GM20000 (cell line): ENCODE data around the gene KDM6A.

ENCODE experiments used
- DNase-seq: peaks from one replicate; pipeline ENCODE4 v3.0.0; 2012; ENCODE audit warnings: low spot score
- TF ChIP-seq, protein P1 (sequence below): IDR thresholded peaks from 2 replicates; pipeline ENCODE4 v1.5.1; 2012; ENCODE audit warnings: mild to moderate bottlenecking, control low read depth; ENCODE audit errors: extremely low read depth, missing control alignments

Gene KDM6A

DNA sequence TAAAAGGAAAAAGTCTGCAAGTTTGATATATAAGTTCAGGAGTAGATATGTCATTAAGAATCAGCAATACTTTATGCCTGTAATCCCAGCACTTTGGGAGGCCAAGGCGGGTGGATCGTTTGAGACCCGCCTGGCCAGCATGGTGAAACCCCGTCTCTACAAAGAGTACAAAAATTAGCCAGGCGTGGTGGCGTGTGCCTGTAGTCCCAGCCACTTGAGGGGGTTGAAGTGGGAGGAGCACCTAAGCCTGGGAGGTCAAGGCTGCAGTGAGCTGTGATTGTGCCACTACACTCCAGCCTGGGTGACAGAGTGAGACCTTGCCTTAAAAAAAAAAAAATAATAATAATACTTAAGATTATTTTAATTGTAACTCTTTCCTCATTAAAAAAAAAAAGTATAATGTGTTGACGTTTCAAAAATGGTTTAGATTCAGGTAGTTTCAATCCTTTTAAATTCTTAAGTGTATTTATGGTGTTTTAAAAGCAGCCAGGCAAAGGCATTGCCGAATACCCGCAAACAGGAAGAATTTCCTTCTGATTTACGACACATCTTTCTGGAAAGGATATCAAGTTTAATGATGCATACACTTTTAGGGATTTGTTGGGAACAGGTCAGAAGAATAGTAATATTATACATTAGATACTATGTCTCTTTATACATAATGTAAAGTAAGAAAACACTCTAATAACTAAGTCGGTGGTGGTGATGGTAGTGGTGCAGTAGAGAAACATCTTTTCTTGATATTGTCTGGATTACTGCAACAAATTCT lies 80.9 kb downstream of the KDM6A start:
- TF ChIP-seq, protein P1, sequence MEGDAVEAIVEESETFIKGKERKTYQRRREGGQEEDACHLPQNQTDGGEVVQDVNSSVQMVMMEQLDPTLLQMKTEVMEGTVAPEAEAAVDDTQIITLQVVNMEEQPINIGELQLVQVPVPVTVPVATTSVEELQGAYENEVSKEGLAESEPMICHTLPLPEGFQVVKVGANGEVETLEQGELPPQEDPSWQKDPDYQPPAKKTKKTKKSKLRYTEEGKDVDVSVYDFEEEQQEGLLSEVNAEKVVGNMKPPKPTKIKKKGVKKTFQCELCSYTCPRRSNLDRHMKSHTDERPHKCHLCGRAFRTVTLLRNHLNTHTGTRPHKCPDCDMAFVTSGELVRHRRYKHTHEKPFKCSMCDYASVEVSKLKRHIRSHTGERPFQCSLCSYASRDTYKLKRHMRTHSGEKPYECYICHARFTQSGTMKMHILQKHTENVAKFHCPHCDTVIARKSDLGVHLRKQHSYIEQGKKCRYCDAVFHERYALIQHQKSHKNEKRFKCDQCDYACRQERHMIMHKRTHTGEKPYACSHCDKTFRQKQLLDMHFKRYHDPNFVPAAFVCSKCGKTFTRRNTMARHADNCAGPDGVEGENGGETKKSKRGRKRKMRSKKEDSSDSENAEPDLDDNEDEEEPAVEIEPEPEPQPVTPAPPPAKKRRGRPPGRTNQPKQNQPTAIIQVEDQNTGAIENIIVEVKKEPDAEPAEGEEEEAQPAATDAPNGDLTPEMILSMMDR, result no peak
- no peak for DNase-seq

DNA sequence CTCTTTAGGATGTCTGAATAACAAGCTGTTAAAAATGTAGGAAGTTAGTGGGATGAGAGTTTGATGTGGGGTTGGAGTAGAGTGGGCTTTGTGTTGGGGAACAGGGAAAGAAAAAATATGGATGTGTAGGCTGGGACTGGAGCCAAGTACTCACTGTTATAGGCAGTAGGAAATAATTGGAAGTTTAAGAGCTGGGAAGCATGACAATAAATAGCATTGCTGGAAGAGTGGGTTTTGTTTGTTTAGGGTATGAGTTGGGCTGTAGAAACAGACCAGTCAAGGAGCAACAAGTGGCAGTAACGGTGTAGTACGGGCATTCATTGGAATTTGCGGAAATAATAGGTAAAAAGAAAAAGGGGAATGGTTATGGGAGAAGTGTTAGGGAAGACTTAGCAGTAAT lies 81.6 kb downstream of the KDM6A start:
- TF ChIP-seq, protein P1, result no peak
- DNase-seq, result no peak

DNA sequence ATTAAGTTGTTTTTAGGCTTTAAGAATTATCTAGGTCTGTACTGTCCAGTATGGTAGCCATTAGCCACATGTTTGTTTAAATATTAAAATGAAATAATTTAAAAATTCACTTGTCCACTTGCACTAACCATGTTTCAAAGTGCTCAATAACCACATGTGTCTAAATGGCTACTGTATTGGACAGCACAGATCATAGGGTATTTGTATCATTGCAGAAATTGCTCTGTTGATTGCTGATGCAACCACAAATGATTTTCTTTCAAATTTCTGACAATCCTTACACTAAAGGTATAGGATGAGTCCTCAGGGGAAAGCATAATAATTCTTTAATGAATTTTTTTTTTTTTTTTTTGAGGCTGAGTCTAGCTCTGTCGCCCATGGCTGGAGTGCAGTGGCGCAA lies 84.9 kb downstream of the KDM6A start:
- TF ChIP-seq, protein P1, result no peak
- DNase-seq, result no peak

DNA sequence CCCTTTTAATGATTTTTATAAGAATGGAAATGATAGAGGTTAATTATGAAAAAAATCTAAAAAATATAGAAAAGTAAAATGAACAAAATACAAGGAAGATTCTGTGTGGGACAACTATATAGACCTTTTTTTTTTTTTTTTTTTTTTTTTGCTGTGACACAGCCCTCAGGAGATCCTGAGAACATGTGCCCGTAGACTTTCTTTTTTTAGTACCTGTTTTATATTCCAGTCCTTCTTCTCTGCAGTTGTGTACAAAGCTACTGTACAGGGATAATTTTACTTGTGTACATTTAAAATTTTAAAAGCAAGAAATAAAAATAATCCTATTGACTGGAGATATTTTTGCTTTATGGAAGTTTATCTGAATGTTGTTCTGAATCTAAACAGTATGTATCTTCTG lies 85.5 kb downstream of the KDM6A start:
- no peak for DNase-seq
- TF ChIP-seq, protein P1, result no peak

DNA sequence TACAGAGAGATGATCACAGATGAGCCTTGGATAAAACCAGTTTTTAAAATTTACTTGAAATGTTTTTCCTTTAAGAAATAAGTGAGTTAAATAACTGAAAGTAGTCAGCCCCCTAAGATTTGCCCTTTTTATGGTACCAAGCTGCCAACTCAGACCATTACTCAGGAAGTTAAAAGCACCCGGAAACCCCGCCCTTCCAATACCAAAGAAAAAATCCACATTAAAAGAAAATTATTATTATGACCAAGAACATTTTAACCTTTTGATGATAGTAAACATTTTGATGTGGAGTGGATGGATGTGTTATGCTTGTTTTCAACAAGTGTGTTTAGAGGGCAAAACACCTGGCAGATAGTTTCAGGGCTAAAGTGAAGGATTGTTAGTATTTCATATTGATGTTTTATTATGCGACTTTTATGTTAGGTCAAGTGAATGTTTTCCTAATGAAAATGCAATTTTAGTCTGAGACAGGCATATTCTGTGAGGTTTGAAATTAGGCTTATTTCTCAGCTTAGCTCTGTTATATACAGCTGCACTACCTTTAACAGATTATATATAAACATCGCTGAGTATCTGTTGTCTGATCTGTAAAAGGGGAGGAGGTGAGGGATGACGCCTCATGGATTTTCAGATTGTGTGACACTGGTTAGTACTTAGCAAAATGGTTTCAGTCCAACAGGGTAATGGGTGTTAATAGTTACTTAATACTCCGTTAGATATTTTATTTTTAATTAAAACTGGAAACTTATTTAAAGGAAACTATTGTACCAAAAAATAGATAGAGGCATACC lies 89.0 kb downstream of the KDM6A start:
- no peak for DNase-seq
- TF ChIP-seq, protein P1, result no peak

DNA sequence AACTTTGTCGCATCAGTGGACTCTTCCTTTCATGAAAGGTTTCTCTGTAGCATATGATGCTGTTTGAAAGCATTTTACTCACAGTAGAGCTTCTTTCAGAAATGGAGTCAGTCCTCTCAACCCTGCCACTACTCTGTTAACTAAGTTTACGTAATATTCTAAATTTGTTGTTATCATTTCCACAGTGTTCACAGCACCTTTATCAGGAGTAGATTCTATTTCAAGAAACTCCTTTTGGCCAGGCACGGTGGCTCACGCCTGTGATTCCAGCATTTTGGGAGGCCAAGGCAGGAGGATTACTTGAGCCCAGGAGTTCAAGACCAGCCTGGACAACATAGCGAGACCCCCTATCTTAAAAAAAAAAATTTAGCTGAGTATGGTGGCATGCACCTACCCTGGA lies 90.0 kb downstream of the KDM6A start:
- DNase-seq, result no peak
- TF ChIP-seq, protein P1, result no peak

DNA sequence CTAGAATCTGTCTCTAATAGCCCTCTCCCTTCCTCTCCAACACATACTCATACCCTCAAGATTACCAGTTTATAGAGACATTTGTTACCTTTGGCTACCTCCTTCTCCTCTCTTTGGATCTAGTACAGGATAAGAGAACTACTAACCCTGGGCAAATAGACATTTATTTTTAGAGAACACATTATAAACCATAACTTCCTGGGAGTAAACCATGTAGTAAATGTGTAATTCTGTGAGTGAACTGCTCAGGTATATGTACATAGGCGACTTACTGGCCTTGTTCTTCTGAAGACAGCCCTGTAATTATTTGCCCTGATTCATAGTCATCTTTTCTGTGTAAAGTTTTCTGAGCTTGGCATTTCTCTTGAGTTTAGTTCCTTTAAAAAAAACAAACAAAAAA lies 94.2 kb downstream of the KDM6A start:
- TF ChIP-seq, protein P1, result no peak
- DNase-seq, result no peak
